HG02884 (cell line): ENCODE results near the gene KYNU.
"Not testable (repeated sequence)": the region's sequence is repeated elsewhere in the genome, so short reads cannot be mapped to it uniquely, and the experiment has no call there.

Experiments used
- ATAC-seq: cut with Tn5 transposase; IDR thresholded peaks from one replicate; pipeline ENCODE4 v1.9.1; 2021; ENCODE audit warnings: mild to moderate bottlenecking, moderate library complexity; ENCODE audit not compliant: unreplicated experiment

Gene KYNU

GRCh38 chr2:142914507-142915313 lies 37.2 kb downstream of the KYNU start:
- ATAC-seq: peak; percentile 99

- no peak for ATAC-seq
Observed at GRCh38 chr2:142915502-142915901, 38.0 kb downstream of the KYNU start.

- no peak for ATAC-seq
Observed at GRCh38 chr2:142918624-142919023, 41.2 kb downstream of the KYNU start.

GRCh38 chr2:142920571-142920970 lies 43.1 kb downstream of the KYNU start:
- no peak for ATAC-seq

GRCh38 chr2:142926445-142926844 lies 49.0 kb downstream of the KYNU start:
- ATAC-seq: no peak

- ATAC-seq: no peak
Observed at GRCh38 chr2:142930835-142931398, 53.5 kb downstream of the KYNU start.

- ATAC-seq: no peak
Observed at GRCh38 chr2:142933916-142934315, 56.5 kb downstream of the KYNU start.

GRCh38 chr2:142935563-142936089 lies 58.2 kb downstream of the KYNU start:
- ATAC-seq: no peak

GRCh38 chr2:142936629-142937028 lies 59.2 kb downstream of the KYNU start:
- ATAC-seq: no peak

GRCh38 chr2:142937347-142937746 lies 59.9 kb downstream of the KYNU start:
- ATAC-seq: no peak

GRCh38 chr2:142938240-142938639 lies 60.8 kb downstream of the KYNU start:
- ATAC-seq: no peak

- no peak for ATAC-seq
Observed at GRCh38 chr2:142940606-142941223, 63.3 kb downstream of the KYNU start.

GRCh38 chr2:142942690-142943089 lies 65.2 kb downstream of the KYNU start:
- no peak for ATAC-seq

- ATAC-seq: no peak
Observed at GRCh38 chr2:142944264-142944663, 66.8 kb downstream of the KYNU start.

GRCh38 chr2:142944721-142945120 lies 67.3 kb downstream of the KYNU start:
- ATAC-seq: no peak

- no peak for ATAC-seq
Observed at GRCh38 chr2:142946941-142947340, 69.5 kb downstream of the KYNU start.

- ATAC-seq: not testable (repeated sequence)
Observed at GRCh38 chr2:142948723-142949122, 71.3 kb downstream of the KYNU start.

- ATAC-seq: not testable (repeated sequence)
Observed at GRCh38 chr2:142950323-142950722, 72.9 kb downstream of the KYNU start.

GRCh38 chr2:142951190-142952007 lies 73.9 kb downstream of the KYNU start:
- ATAC-seq: no peak

- no peak for ATAC-seq
Observed at GRCh38 chr2:142952018-142952417, 74.6 kb downstream of the KYNU start.
